Erythroblast (primary cell): ENCODE data around the gene SAMM50.

Experiments
- DNase-seq, 2 experiments: peaks; one replicate each; lab custom pipeline; 2025; lab: John Stamatoyannopoulos, UW
- GATA1 ChIP-seq: IDR thresholded peaks from 2 replicates; pipeline ENCODE4 v1.6.1; 2011; ENCODE audit warnings: low read depth, mild to moderate bottlenecking, control low read depth, low read length, moderate library complexity
- POLR2A ChIP-seq: IDR thresholded peaks from 2 replicates; pipeline ENCODE4 v1.6.1; 2011; ENCODE audit warnings: mild to moderate bottlenecking, low read length

Gene SAMM50

GRCh38 chr22:43994416-43994815 is 39.2 kb downstream of the SAMM50 start:
- DNase-seq = no peak
- TF ChIP-seq GATA1 (no peak), POLR2A (no peak)

GRCh38 chr22:43995057-43995685 is 39.9 kb downstream of the SAMM50 start:
- TF ChIP-seq POLR2A (no peak), GATA1 (no peak)

GRCh38 chr22:43995798-43996169 is 40.5 kb downstream of the SAMM50 start:
- no peak for DNase-seq
- TF ChIP-seq POLR2A = no peak
- TF ChIP-seq GATA1 = no peak

More at GRCh38 chr22:43995057-43995685, 39.9 kb downstream of the SAMM50 start:
- DNase-seq = no peak

- TF ChIP-seq POLR2A (no peak), GATA1 (no peak)
- DNase-seq = no peak
Observed at GRCh38 chr22:43996170-43996980, 41.1 kb downstream of the SAMM50 start.

GRCh38 chr22:43996981-43997265 is 41.7 kb downstream of the SAMM50 start:
- TF ChIP-seq POLR2A = no peak
- no peak for TF ChIP-seq GATA1
- DNase-seq = no peak

GRCh38 chr22:43998679-43999264 is 43.5 kb downstream of the SAMM50 start:
- TF ChIP-seq GATA1 = no peak
- no peak for TF ChIP-seq POLR2A
- DNase-seq = no peak

GRCh38 chr22:43999378-43999777 is 44.1 kb downstream of the SAMM50 start:
- TF ChIP-seq GATA1 (no peak), POLR2A (no peak)

GRCh38 chr22:44000123-44000522 is 44.9 kb downstream of the SAMM50 start:
- TF ChIP-seq POLR2A (no peak), GATA1 (no peak)
- no peak for DNase-seq

More at GRCh38 chr22:43999378-43999777, 44.1 kb downstream of the SAMM50 start:
- DNase-seq = no peak

GRCh38 chr22:44001521-44001920 is 46.3 kb downstream of the SAMM50 start:
- DNase-seq = no peak
- TF ChIP-seq GATA1 = no peak
- TF ChIP-seq POLR2A = no peak

- DNase-seq = no peak
- no peak for TF ChIP-seq POLR2A
- TF ChIP-seq GATA1 = no peak
Observed at GRCh38 chr22:44002324-44002723, 47.1 kb downstream of the SAMM50 start.

GRCh38 chr22:44002997-44003396 is 47.8 kb downstream of the SAMM50 start:
- DNase-seq = no peak
- no peak for TF ChIP-seq POLR2A
- no peak for TF ChIP-seq GATA1

- DNase-seq = peak in 1 of 2 experiments; percentile 18
- TF ChIP-seq POLR2A (no peak), GATA1 (no peak)
Observed at GRCh38 chr22:44003405-44004103, 48.3 kb downstream of the SAMM50 start.

GRCh38 chr22:44004104-44004460 is 48.8 kb downstream of the SAMM50 start:
- DNase-seq = no peak
- TF ChIP-seq GATA1 (no peak), POLR2A (no peak)

GRCh38 chr22:44005524-44005923 is 50.3 kb downstream of the SAMM50 start:
- no peak for DNase-seq
- TF ChIP-seq GATA1 (no peak), POLR2A (no peak)
